GM19463 (cell line): Measurements from ENCODE around the gene INPP5A.

ENCODE experiments used
- ATAC-seq: cut with Tn5 transposase; IDR thresholded peaks from one replicate; pipeline ENCODE4 v1.9.1; 2021; ENCODE audit warnings: mild to moderate bottlenecking, moderate library complexity; ENCODE audit not compliant: unreplicated experiment

INPP5A gene

DNA sequence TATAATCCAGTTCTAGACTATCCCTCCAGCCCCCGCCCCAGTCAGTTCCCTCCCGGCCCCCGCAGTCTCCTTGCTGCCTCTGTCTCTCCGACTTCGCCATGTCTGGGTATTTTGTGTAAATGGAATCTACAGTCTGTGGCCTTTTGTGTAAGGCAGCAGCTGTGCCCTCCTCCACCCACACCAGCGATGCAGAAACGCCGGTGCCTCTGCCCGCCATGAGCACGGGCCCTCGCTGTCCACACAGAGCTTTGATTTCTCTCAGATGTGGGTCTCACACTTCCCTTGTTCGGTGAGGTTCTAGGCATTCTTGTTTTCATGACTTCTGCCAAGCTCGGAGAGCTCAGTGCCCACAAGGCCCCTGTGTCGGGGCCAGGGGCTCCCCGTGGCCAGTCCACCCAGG, 210.5 kb downstream of the INPP5A start:
- no peak for ATAC-seq

DNA sequence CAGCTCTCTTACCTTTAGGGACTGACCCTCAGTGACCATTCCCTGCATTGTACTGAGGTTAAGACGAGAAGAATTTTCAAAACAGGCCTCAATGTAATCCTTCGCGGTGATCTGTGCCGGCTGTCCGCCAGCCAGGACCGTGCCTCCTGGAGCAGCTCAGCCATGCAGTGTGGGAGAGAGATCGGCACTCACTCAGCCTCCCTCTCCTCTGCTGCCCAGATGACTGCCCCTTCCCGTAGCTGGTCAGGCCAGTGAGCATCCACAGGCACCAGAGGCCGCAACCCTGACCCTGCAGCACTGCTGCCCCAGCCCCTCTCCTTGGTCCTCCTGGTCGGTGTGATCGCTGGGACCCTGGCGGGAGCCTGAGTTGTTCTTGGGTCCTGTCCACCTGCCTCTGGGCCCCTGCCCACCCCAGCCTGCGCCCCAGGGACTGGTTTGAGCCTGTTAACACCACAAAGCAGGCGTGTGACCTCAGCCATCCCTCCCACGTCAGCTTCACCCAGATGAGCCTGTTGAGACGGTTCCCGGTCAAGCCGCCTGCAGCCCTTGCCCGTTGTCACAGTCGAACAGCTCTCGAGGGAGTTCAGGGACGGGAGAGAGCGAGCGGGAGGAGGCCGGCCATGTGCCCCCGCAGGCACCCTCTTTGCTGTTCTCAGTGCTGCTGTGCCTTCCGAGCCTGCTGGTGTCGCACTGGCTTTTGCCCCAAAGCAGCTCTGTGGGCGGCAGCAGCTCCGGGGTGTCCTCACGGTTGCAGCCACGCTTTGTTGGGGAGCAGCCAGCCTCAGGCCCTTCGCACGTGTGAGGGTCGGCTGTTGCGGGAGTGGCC, 211.2 kb downstream of the INPP5A start:
- no peak for ATAC-seq

DNA sequence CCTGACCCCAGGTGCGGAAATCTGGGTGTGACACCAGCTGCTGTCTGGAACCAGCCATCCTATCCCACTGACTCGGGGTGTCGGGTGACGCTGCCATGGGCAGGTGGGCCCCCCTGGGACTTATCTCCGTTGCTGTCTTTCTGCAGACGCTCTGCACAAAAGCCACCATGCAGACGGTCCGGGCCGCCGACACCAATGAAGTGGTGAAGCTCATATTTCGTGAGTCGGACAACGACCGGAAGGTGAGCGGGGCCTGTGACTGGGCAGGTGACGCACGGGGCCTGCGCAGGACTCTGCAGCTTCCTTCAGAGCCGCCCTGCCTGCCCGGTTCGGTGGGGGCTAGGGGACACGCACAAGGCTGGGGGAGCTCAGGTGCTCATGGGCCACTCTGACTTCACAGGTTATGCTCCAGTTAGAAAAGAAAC, 211.8 kb downstream of the INPP5A start:
- ATAC-seq = no peak

DNA sequence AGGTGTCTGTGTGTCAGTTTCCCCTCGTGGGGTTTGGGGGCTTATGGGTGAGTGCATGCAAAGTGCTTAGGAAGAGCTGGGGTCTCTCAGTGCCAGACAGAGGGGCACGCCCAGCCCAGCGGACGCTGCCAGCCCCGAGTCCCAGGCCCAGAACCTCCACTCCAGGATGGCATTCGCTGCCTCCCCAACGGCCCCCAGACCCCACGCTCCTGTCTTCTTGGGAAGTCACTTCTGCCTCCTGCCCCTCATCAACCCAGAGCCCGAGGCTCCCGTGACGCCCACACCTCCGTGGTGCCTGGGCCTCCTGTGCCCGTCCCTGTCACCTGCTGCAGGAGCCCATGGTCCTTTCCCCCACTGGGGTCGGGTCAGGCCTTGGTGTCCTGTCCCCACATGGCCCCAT, 213.3 kb downstream of the INPP5A start:
- ATAC-seq = no peak

DNA sequence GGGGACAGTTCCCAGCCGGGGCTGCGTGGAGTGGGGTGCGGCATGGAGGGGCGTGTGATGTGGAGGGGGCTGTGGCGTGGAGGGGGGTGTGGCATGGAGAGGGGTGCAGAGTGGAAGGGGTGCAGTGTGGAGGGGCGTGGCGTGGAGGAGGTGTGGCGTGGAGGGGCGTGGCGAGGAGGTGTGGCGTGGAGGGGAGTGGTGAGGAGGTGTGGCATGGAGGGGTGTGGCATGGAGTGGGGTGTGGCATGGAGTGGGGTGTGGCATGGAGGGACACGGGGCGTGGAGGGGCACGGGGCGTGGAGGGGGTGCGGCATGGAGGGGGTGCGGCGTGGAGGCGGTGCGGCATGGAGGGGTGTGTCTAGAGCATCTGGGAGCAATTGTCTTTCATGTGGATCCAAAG, 214.8 kb downstream of the INPP5A start:
- no peak for ATAC-seq

DNA sequence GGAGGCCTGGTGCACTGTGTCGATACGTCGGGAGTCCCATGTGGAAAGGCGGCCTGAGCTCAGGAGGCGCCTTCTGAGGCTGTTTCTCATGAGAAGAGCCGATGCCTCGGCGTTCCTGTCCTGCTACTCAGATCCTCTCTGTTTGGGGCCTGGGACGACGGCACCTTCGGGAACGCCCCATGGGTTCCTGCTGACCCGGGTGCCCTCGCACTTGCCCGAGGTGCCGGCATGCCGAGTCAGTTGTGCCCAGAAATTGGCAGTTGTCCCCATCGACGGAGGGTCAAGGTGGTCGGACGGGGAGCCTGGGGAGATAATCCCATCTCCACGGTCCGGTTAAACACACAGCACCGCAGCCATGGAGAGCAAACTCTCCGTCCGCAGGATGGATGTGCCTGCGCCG, 215.4 kb downstream of the INPP5A start:
- no peak for ATAC-seq

DNA sequence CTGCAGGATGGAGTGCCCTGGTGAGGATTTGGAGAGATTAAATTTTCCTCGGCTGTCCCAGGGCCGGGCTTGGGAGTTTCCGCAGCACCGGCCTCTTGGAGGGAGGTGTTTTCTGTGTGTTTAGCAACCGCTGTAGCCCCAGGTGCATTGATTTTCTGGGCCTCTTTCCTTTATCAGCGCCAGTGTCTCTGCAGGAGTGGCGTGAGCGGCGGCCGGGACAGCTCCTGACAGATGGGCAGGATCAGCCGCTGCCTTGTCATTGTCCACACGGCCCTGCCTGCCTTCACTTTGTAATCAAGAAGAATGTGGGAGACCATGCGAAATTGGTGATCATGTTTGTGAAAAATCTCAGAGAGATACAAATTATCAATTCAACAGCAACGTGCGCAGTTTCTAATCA, 216.0 kb downstream of the INPP5A start:
- ATAC-seq = no peak

DNA sequence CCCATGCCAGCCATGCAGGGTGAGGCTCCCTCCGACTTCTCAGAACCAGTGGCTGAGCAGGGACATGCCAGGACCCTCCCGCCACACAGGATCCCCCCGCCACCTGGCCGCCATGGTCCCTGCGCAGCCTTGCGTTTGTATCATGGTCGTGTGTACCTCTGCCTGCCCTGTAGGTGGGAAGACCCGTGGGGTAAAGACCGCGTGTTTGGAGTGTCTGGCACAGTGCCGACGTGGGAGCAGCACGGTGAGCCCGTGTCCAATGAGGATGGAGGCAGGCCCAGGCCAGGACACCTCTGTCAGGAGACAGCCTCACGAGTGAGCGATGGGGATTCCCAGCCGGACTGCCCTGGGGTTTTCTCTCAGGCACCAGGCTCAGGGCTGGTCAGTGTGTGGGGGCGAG, 216.5 kb downstream of the INPP5A start:
- ATAC-seq = no peak

DNA sequence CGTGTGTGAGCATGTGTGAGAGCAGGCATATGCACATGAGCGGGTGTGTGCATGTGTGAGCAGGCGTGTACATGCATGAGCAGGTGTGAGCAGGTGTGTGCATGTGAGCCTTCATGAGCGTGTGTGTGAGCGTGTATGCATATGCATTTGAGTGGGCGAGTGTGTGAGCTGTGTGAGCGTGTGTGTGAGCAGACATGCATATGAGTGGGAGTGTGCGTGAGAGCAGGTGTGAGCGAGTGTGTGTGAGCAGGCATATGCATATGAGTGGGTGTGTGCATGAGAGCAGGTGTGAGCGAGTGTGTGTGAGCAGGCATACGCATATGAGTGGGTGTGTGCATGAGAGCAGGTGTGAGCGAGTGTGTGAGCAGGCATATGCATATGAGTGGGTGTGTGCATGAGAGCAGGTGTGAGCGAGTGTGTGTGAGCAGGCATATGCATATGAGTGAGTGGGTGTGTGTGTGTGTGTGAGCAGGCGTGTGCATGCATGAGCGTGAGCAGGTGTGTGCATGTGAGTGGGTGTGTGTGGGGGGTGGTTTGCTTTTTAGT, 217.7 kb downstream of the INPP5A start:
- no peak for ATAC-seq

DNA sequence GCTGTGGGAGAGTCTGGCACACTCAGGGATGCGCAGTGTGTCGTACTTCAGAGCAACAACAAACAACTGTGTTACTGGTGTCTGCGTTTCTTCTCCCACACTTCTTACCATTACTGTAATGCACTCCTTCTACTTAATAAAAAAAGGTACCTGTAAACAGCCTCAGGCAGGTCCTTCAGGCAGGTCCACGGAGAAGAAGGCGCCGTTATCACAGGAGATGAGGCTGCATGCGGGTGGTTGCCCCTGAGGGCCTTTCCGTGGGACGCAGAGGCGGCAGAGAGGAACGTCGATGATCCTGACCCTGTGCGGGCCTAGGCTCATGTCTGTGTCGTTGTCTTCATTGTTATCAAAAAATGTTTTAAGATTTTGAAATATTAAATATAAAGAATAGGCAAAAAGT, 219.0 kb downstream of the INPP5A start:
- ATAC-seq = no peak

DNA sequence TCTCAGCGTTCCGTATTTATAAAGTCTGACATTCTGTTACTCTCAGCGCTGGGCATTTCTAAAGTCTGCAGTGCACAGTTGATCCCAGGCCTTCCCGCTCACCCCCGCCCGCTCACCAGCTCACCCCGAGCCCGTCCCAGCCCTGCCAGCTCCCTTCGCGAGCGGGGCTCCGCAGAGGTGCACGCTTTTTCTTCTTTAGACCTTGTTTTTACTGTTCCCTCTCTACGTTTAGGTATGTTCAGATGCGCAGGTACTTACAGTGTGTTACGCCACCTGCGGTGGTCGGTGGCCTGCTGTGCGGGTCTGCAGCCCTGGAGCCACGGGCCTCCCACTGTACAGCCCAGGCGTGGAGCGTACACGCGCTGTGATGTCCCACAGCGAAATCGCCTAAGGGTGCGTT, 219.6 kb downstream of the INPP5A start:
- no peak for ATAC-seq

DNA sequence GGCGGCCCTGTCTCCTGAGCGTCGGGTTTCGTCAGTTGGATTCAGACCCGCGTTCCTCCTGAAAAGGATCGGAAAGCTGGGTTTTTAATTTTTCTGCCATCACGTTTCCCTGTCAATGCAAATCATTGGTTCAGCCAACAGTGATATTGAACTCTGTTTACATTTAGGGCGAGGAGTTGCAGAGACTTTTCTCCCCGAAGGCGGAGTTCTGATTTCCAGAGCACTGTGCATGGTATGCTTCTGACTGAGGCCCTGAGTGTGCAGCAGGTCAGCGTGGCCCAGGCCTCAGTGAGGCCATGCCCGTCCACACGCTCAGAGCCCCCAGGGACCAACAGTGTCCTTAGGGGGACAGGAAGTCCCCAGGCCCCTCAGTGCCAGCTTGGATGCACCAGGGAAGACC, 221.3 kb downstream of the INPP5A start:
- ATAC-seq = no peak

DNA sequence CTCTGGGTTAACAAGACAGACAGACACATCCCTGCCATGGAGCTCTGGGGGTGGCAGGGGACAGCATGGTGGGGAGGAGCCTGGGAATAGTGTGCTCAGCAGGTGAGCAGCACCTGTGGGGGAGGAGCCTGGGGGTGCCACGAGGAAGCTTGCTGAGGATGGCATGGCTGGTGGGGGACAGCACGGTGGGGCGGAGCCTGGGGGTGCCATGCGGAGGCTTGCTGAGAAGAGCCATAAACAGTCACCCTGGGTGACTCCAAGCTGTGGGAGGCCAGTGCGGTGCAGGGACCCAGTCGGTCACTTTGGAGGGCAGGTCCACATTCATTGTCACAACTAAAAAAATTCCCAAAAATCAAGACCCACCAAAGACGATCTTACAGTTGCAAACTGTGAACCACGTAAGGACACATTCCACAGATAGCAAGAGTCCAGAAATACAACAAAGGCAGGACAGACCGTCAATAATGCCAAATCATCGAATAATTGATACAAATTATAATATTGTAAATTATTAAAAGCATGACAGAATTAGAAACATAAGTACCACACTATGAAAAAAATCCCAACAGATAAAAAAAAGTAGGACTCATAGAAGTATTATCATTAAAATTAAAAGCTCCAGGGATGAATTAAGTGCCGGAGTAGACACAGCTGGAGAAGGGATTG, 223.9 kb downstream of the INPP5A start:
- no peak for ATAC-seq

DNA sequence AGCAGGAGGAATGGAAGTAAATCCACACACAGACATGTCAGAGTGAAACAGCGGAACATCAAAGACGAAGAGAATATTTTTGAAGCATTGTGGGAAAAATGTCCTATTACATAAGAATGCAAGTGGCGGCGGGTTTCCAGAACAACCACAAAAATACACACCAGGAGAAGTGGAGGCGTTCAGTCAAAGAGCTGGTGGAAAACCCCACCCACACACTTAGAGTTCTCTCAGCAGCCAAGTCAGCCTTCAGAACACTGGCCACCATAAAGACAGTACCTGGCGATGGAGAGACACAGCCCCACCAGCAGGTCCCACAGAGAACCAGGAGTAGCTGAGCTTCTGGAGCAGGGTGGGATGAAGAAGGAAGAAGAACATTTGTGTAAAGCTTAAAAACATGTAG, 224.7 kb downstream of the INPP5A start:
- no peak for ATAC-seq

DNA sequence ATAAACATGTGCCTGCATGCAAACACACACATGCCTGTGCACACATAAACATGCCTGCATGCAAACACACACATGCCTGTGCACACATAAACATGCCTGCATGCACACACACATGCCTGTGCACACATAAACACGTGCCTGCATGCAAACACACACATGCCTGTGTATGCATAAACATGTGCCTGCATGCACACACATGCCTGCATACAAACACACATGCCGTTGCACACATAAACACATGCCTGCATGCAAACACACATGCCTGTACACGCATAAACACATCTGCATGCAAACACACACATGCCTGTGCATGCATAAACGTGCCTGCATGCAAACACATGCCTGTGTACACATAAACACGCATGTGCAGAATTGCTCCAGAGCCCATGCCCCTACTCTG, 226.0 kb downstream of the INPP5A start:
- no peak for ATAC-seq

DNA sequence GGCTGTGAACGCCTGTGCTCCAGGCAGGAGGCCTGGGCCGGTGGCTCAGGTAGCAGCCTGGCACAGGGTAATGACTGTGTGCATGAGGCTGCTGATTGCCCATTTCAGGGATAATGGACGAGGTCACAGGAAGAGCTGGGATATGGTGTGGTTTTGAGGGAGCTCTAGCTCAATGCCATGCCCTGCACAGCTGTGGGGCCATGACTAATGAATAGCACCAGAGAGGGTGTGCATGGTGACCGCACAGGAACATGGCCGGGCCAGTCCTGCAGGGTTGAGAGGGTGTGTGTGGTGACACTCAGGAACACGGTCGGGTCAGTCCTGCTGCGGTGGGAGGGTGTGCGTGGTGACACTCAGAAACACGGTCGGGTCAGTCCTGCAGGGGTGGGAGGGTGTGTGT, 226.5 kb downstream of the INPP5A start:
- no peak for ATAC-seq

DNA sequence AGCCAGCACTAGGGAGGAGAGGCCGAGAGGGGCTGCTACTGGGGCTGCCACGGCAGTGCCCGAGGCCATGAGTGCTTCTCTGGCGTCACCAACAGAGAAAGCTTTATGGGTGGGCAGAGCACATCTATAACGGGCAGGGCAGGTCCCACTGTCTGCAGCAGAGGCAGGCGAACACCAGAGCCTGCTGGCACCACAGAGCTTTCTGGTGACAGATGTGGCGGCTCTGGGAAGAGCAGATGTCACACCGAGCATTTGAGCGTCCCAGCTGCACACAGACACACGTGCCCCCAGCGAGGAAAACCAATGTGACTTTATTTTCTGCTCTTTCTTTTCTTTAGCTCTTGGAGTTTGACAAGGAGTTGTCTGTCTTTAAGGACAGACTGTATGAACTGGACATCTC, 227.8 kb downstream of the INPP5A start:
- no peak for ATAC-seq

DNA sequence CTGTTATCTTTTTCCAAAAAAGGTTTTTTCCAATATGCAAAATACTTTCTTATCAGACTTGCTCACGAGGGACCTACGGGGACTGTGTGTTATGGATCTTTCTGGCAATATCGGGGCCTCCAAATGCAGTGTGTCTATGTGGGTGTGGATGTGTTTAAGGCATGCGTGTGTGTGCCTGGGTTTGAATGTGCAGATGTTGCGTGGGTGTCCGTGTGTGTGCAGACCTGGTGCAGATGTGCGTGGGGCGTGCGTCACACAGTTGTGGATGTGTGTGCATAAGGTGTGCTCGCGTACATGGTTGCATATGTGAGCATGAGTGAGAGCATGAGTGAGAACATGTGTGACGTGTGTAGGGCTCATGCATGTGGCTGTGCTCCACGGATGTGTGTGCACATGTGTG, 228.7 kb downstream of the INPP5A start:
- ATAC-seq = no peak

DNA sequence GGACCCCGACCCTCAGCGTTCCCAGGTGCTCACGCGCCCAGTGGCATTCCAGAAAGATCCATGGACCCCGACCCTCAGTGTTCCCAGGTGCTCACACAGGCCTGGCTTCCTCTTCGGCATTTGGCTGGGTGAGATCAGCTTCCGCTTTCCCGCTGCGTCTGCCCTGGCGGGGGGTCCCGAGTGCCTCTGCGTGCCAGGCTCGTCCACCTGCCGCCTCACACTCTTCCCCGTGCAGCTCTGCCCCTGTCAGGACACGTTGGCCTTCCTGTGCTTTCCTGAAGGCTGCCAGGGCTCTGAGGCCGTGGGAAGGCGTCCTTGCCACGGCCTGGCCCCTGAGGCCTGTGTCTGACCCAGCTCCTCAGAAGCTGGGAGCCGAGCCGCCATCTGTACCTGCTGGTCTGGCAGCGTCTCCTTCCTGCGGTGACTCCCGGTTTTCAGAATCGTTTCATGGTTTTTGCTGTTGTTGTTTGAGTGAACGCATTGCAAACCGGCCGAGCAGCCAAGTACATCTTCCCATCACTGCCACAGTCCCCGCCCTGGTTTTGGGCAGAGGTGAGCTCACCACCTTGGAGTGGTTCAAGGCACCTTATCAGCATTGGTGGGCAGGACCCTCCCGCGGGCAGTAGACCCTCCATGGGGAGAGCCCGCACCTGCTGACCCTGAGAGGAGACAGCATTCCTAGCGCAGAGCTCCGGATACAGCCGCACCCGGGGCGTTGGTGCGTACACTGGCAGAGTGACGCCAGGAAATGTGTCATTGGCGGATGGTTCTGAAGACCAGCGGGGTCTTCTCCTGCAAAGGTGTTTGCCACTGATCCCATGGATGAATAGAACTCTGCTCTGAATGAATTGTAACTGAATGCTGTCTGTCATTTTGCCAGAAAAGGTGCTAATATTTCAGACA, 231.0 kb downstream of the INPP5A start:
- ATAC-seq = no peak

DNA sequence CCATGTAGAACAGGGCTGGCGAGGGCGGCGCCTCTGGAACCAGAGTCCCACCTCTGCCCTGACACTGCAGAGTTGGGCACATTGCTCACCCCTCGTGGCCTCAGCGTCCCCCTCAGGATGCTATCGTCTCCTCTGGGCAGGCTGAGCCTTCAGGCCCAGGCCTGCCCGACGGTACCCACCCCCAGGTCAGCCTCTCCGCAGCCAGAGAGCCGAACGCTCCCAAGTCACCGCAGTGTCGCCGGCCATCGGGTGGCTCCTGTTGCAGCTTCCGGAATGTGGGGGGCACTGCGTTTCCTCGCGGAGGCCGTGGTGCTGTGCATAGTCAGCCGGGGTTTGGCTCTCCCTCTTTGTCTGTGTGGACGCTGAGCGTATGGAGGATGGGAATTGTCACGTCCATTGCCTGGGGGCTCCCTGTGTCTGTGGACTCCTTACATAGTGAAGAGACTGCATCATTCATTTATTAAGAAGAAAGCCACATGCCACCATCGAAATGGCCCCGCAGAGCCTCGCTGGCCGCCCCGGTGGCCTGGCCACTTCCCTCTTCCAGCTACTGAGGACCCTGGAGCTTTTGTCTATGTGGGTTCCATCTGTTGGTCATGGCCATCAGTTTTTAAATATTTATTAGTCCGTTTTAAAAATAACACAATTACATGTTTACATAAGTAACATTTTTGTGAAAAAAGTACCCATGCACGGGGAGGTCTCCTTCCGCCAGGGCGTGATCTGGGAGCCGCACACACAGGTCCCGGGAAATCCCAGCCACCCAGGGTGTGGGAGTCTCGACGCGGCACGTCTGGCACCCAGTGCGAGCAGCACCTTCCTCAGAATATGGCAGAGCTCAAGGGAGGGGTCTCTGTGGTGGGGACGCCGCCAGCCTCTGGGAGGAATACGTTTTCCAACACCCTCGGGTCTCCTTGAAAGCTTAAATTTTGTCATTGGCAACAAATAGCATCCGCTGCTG, 232.8 kb downstream of the INPP5A start:
- ATAC-seq = no peak
